Activated naive CD4-positive, alpha-beta T cell treated with anti-CD3 and anti-CD28 coated beads, Interleukin-2, amount 50 U/mL, for 72 hours (primary cell): ENCODE data around the gene CAMTA1. TPM values are rescaled to one million over a fixed set of nuclear protein-coding genes. Genes with fewer than 3 reads are reported as not detected.

Experiments used
- ATAC-seq, 2 donors: fragments of 150-1000 bp; cut with Tn5 transposase; 2 replicates each; pipeline ENCODE4 v1.10.0; 2021; ENCODE audit warnings: mild to moderate bottlenecking in 2 of 2, moderate library complexity in 2 of 2
- DNase-seq, 2 donors: peaks; one replicate each; pipeline ENCODE4 v3.0.0; 2021 to 2022; ENCODE audit warnings: low spot score in 2 of 2
- H3K27ac Mint-ChIP-seq, 2 donors: one replicate each; pipeline ENCODE4 v1.8.0; 2022; ENCODE audit warnings: mild to moderate bottlenecking in 2 of 2, mixed read lengths in 2 of 2
- H3K36me3 Mint-ChIP-seq, 2 donors: one replicate each; pipeline ENCODE4 v1.8.0; 2022; ENCODE audit warnings: mixed read lengths in 2 of 2
- H3K9me3 Mint-ChIP-seq, 2 donors: one replicate each; pipeline ENCODE4 v1.8.0; 2022; ENCODE audit warnings: mixed read lengths in 2 of 2
- total RNA-seq, 2 donors: library from RNA; stranded (reverse); gene quantifications; one replicate each; pipeline ENCODE4 v1.2.3, GENCODE V29; 2022

The CAMTA1 gene
- total RNA-seq, 2 donors from 2014 or later: 50.4 to 76.4 TPM

- Mint-ChIP-seq H3K27ac (no peak overlapping the region), H3K9me3 (no peaks in the 10 kb centered on the region), H3K36me3 (no peaks in the 10 kb centered on the region)
- no peak for ATAC-seq
- no peak for DNase-seq
Measured at GRCh38 chr1:7538033-7538432, 752.8 kb downstream of the CAMTA1 start.

GRCh38 chr1:7538849-7539768 is 753.9 kb downstream of the CAMTA1 start:
- ATAC-seq: no peak
- Mint-ChIP-seq H3K9me3 (no peaks in the 10 kb centered on the region), H3K27ac (no peak overlapping the region), H3K36me3 (no peaks in the 10 kb centered on the region)
- DNase-seq: peak in 1 of 2 donors; percentile 9

- DNase-seq: peak in 1 of 2 donors; percentile 33
- ATAC-seq: peak; percentile 40 to 41
- Mint-ChIP-seq H3K9me3 (no peaks in the 10 kb centered on the region), H3K27ac (no peak overlapping the region), H3K36me3 (no peaks in the 10 kb centered on the region)
Measured at GRCh38 chr1:7539769-7540175, 754.5 kb downstream of the CAMTA1 start.

GRCh38 chr1:7540816-7541215 is 755.6 kb downstream of the CAMTA1 start:
- ATAC-seq (no peak), DNase-seq (no peak)
- Mint-ChIP-seq H3K27ac (no peak overlapping the region), H3K9me3 (no peaks in the 10 kb centered on the region), H3K36me3 (no peaks in the 10 kb centered on the region)

GRCh38 chr1:7541629-7542028 is 756.4 kb downstream of the CAMTA1 start:
- Mint-ChIP-seq H3K36me3 (no peaks in the 10 kb centered on the region), H3K27ac (no peak overlapping the region), H3K9me3 (no peaks in the 10 kb centered on the region)
- ATAC-seq (no peak), DNase-seq (peak in 1 of 2 donors; percentile 28)

GRCh38 chr1:7543718-7544090 is 758.5 kb downstream of the CAMTA1 start:
- Mint-ChIP-seq H3K36me3 (no peaks in the 10 kb centered on the region), H3K27ac (no peak overlapping the region)
- no peak for ATAC-seq

GRCh38 chr1:7549277-7550161 is 764.3 kb downstream of the CAMTA1 start:
- H3K27ac Mint-ChIP-seq: peak overlapping the region; percentile 96 to 98
- no peaks in the 10 kb centered on the region for H3K9me3 Mint-ChIP-seq
- H3K36me3 Mint-ChIP-seq: no peaks in the 10 kb centered on the region
- DNase-seq (peak; percentile 61 to 76), ATAC-seq (peak; percentile 89 to 93)

More at GRCh38 chr1:7543718-7544090, 758.5 kb downstream of the CAMTA1 start:
- no peaks in the 10 kb centered on the region for H3K9me3 Mint-ChIP-seq
- DNase-seq: no peak

- peak in 1 of 2 donors; percentile 47 for DNase-seq
- Mint-ChIP-seq H3K36me3 (no peaks in the 10 kb centered on the region), H3K9me3 (no peaks in the 10 kb centered on the region), H3K27ac (peak overlapping the region; percentile 96 to 98)
- ATAC-seq: no peak
Measured at GRCh38 chr1:7550261-7550865, 765.1 kb downstream of the CAMTA1 start.

- peak in 1 of 2 donors; percentile 33 for DNase-seq
- Mint-ChIP-seq H3K9me3 (no peaks in the 10 kb centered on the region), H3K27ac (peak overlapping the region; percentile 80 to 98), H3K36me3 (no peaks in the 10 kb centered on the region)
- ATAC-seq: no peak
Measured at GRCh38 chr1:7550981-7551380, 765.7 kb downstream of the CAMTA1 start.

GRCh38 chr1:7551442-7551841 is 766.2 kb downstream of the CAMTA1 start:
- DNase-seq: peak in 1 of 2 donors; percentile 52
- no peak for ATAC-seq
- Mint-ChIP-seq H3K36me3 (no peaks in the 10 kb centered on the region), H3K27ac (peak overlapping the region; percentile 39 to 98), H3K9me3 (no peaks in the 10 kb centered on the region)

- Mint-ChIP-seq H3K36me3 (no peaks in the 10 kb centered on the region), H3K27ac (no peak overlapping the region), H3K9me3 (no peaks in the 10 kb centered on the region)
- DNase-seq (peak in 1 of 2 donors; percentile 43), ATAC-seq (no peak)
Measured at GRCh38 chr1:7552402-7552801, 767.1 kb downstream of the CAMTA1 start.

- DNase-seq: peak in 1 of 2 donors; percentile 37
- no peaks in the 10 kb centered on the region for H3K36me3 Mint-ChIP-seq
- no peak overlapping the region for H3K27ac Mint-ChIP-seq
- H3K9me3 Mint-ChIP-seq: no peaks in the 10 kb centered on the region
- no peak for ATAC-seq
Measured at GRCh38 chr1:7553042-7553690, 767.9 kb downstream of the CAMTA1 start.

- no peak for ATAC-seq
- DNase-seq: peak in 1 of 2 donors; percentile 23
- Mint-ChIP-seq H3K27ac (no peak overlapping the region), H3K36me3 (no peaks in the 10 kb centered on the region), H3K9me3 (no peaks in the 10 kb centered on the region)
Measured at GRCh38 chr1:7554385-7555235, 769.4 kb downstream of the CAMTA1 start.

GRCh38 chr1:7555391-7556185 is 770.3 kb downstream of the CAMTA1 start:
- Mint-ChIP-seq H3K9me3 (no peaks in the 10 kb centered on the region), H3K36me3 (no peaks in the 10 kb centered on the region), H3K27ac (peak overlapping the region in 1 of 2 donors; percentile 12)
- DNase-seq (peak in 1 of 2 donors; percentile 43), ATAC-seq (peak in 1 of 2 donors; percentile 32)
